Measurements from ENCODE around the gene FDXR. TPM values are rescaled to one million over a fixed set of nuclear protein-coding genes. Genes with fewer than 3 reads are reported as not detected.

Gene FDXR
- total and polyA plus RNA-seq, 2 of the 8 experiments (the other 6 are each of a cell fraction or from before 2014, with no cell fraction given) = 24.2 to 31.4 TPM

GRCh38 chr17:74827800-74828199 is 45.0 kb downstream of the FDXR start:
- POLR2A ChIA-PET (ENCODE audit: partially characterized antibody) = no interaction called here
- H4K5ac ChIP-seq (ENCODE audit: insufficient read length, low read depth, low read length) = no peak overlapping the region

More at GRCh38 chr17:74827800-74828199, 45.0 kb downstream of the FDXR start:
- TF ChIP-seq SP2 (IDR thresholded peaks at IDR 0.05; ENCODE audit: low read length) = no peak
- TF ChIP-seq SRF (IDR thresholded peaks at IDR 0.05; ENCODE audit: low read depth, low read length) = no peak
- TF ChIP-seq CBX8 (IDR thresholded peaks at IDR 0.05; ENCODE audit: borderline replicate concordance, low read depth, low read length) = no peak
- TF ChIP-seq NANOG (IDR thresholded peaks at IDR 0.05; ENCODE audit: insufficient read depth, low read depth, low read length, poor library complexity, severe bottlenecking) = no peak
- no peak for TF ChIP-seq SP1 (IDR thresholded peaks at IDR 0.05; ENCODE audit: low read depth, low read length)
- no peak for TF ChIP-seq CTCF (IDR thresholded peaks at IDR 0.05; ENCODE audit: control extremely low read depth in 1 of 3, insufficient read depth in 1 of 3, low read depth in 1 of 3, low read length in 3 of 3)
- no peak for TF ChIP-seq GTF2F1 (IDR thresholded peaks at IDR 0.05; ENCODE audit: borderline replicate concordance, low read depth, low read length)
- TF ChIP-seq POU5F1 (IDR thresholded peaks at IDR 0.05; ENCODE audit: low read depth, low read length) = no peak
- no peak for TF ChIP-seq JUND (IDR thresholded peaks at IDR 0.05; ENCODE audit: low read length)
- H3K4me1 ChIP-seq (replicated peaks in 1 of 4; ENCODE audit: control insufficient read depth in 3 of 4, insufficient read depth in 4 of 4, low read length in 3 of 4) = no peaks in the 10 kb centered on the region; a peak in 1 of 7 replicates
- no peak overlapping the region for H3K4me3 ChIP-seq (ENCODE audit: extremely low read depth in 1 of 4, insufficient read depth in 2 of 4, low read depth in 3 of 4, low read length in 4 of 4)
- no peak overlapping the region for H3K27ac ChIP-seq (ENCODE audit: low read depth, low read length)
- H3K14ac ChIP-seq (ENCODE audit: insufficient read length) = no peak overlapping the region
- no peak overlapping the region for H4K91ac ChIP-seq (replicated peaks; ENCODE audit: insufficient read length, low read length)
- H2BK5ac ChIP-seq (ENCODE audit: low read depth, low read length) = no peak overlapping the region
- no peaks in the 10 kb centered on the region for H3K79me2 ChIP-seq (ENCODE audit: control insufficient read depth in 1 of 2, insufficient read depth in 2 of 2, low read length in 2 of 2)
- no peak overlapping the region for H3K18ac ChIP-seq (ENCODE audit: extremely low read depth, low read length)
- H2BK120ac ChIP-seq (replicated peaks; ENCODE audit: low read depth, low read length) = no peak overlapping the region
- H2BK20ac ChIP-seq (ENCODE audit: low read length) = no peak overlapping the region
- H4K8ac ChIP-seq (ENCODE audit: extremely low read depth, insufficient read depth, low read length) = no peak overlapping the region
- no peaks in the 10 kb centered on the region for H3K23me2 ChIP-seq (ENCODE audit: low read depth, low read length)
- H3K9ac ChIP-seq (replicated peaks in 1 of 4; ENCODE audit: extremely low read depth in 1 of 4, low read depth in 3 of 4, low read length in 3 of 4) = no peak overlapping the region
- H2BK15ac ChIP-seq (ENCODE audit: low read length) = no peak overlapping the region
- H3K4ac ChIP-seq (replicated peaks; ENCODE audit: insufficient read length, low read depth, low read length) = no peak overlapping the region
- FAIRE-seq (no peak), DNase-seq (ENCODE audit: low read depth in 1 of 2, low spot score in 2 of 2) (no peak)
- no peaks in the 10 kb centered on the region; a peak in 1 of 8 replicates for H3K36me3 ChIP-seq (ENCODE audit: control insufficient read depth in 2 of 4, insufficient read depth in 4 of 4, low read length in 3 of 4)
- H3K27me3 ChIP-seq (replicated peaks in 1 of 4; ENCODE audit: control insufficient read depth in 3 of 4, extremely low read depth in 1 of 4, insufficient read depth in 3 of 4, low read length in 3 of 4) = no peaks in the 10 kb centered on the region; a peak in 1 of 7 replicates
- H2AFZ ChIP-seq (ENCODE audit: low read length) = no peak overlapping the region
- no peak overlapping the region for H3K23ac ChIP-seq (ENCODE audit: insufficient read length)
- H2BK12ac ChIP-seq (ENCODE audit: low read depth, low read length) = no peak overlapping the region
- CTCF ChIA-PET (ENCODE audit: partially characterized antibody) = interaction anchor here (1.0 to 99.6 kb wide), 4 partner anchors 9 to 134 kb away, joined by 3 to 2981 read pairs (median 1492); partner anchors contain the start of genes FDXR, GRIN2C and NAT9
- peaks cover 5 to 18% of the 10 kb centered on the region in 2 experiments for H4K20me1 ChIP-seq (replicated peaks in 1 of 2; ENCODE audit: control insufficient read depth in 1 of 2, insufficient read depth in 2 of 2, low read length in 2 of 2)
- H3K56ac ChIP-seq (replicated peaks; ENCODE audit: insufficient read length, low read depth, low read length) = no peak overlapping the region
- H3K9me3 ChIP-seq (ENCODE audit: insufficient read depth in 2 of 2, low read depth in 1 of 2, low read length in 1 of 2) = no peaks in the 10 kb centered on the region
- 94% methylated on average over 11 of the region's 11 CpGs; no CpG with 5 or more reads in 1 of the 2 experiments for WGBS, 2 experiments (ENCODE audit: extremely low coverage in 1 of 2, insufficient coverage in 1 of 2, insufficient read length in 1 of 2, insufficient replicate concordance in 2 of 2, low coverage in 1 of 2, low lambda C conversion rate in 2 of 2, missing lambda C conversion rate in 1 of 2)
- no peak overlapping the region for H2AK5ac ChIP-seq (ENCODE audit: low read depth, low read length)
- no peak overlapping the region for H3K4me2 ChIP-seq (ENCODE audit: insufficient read depth in 1 of 2, low read depth in 2 of 2, low read length in 2 of 2)
- H3K79me1 ChIP-seq (ENCODE audit: low read depth, low read length) = no peaks in the 10 kb centered on the region

Data from H1 (cell line).